Bronchial epithelial cell (primary cell): ENCODE data around the gene XPA. TPM values are rescaled to one million over a fixed set of nuclear protein-coding genes. Genes with fewer than 3 reads are reported as not detected.

ENCODE experiments used
- DNase-seq: peaks from one replicate; pipeline ENCODE4 v3.0.0-alpha.2; 2010; ENCODE audit warnings: low read depth
- FAIRE-seq: peaks from 2 replicates; lab custom pipeline; 2011; peaks lifted over from hg19 to GRCh38; lab: Jason Lieb, UNC
- H3K27me3 ChIP-seq: 2 replicates; pipeline ENCODE4 v1.5.1; 2011; ENCODE audit warnings: low read length; ENCODE audit not compliant: control insufficient read depth, insufficient read depth
- H3K36me3 ChIP-seq: 2 replicates; pipeline ENCODE4 v1.5.1; 2011; ENCODE audit warnings: low read length; ENCODE audit not compliant: control insufficient read depth, insufficient read depth
- H3K4me3 ChIP-seq: 2 replicates; pipeline ENCODE4 v1.5.1; 2011; ENCODE audit warnings: mild to moderate bottlenecking, low read depth, low read length, control low read depth
- CTCF ChIP-seq: IDR thresholded peaks from 2 replicates; pipeline ENCODE4 v1.5.1; 2011; ENCODE audit warnings: mild to moderate bottlenecking, moderate library complexity, low read length, control low read depth, inconsistent platforms; ENCODE audit not compliant: insufficient read depth, severe bottlenecking
- total RNA-seq: library from RNA; depleted of rRNA; stranded (reverse); fragments of >200 nt; gene quantifications from 2 replicates; pipeline ENCODE4 v1.2.1, GENCODE V29; 2014

The XPA gene
- total RNA-seq, 1 donor from 2014 or later = 4.2 TPM

GRCh38 chr9:97673922-97674321, 23.2 kb downstream of the XPA start:
- FAIRE-seq (no peak), DNase-seq (no peak)
- peaks cover 10% of the 10 kb centered on the region for H3K36me3 ChIP-seq
- TF ChIP-seq CTCF = no peak
- H3K4me3 ChIP-seq = no peak overlapping the region
- H3K27me3 ChIP-seq = no peaks in the 10 kb centered on the region

GRCh38 chr9:97672403-97672802, 24.7 kb downstream of the XPA start:
- Histone ChIP-seq H3K4me3 (no peak overlapping the region), H3K36me3 (peaks cover 16% of the 10 kb centered on the region), H3K27me3 (no peaks in the 10 kb centered on the region)
- TF ChIP-seq CTCF = no peak
- DNase-seq = no peak
- FAIRE-seq = no peak

GRCh38 chr9:97670586-97670985, 26.6 kb downstream of the XPA start:
- H3K4me3 ChIP-seq = no peak overlapping the region
- H3K27me3 ChIP-seq = no peaks in the 10 kb centered on the region
- FAIRE-seq = no peak
- TF ChIP-seq CTCF = no peak
- DNase-seq = no peak
- H3K36me3 ChIP-seq = peaks cover 16% of the 10 kb centered on the region

GRCh38 chr9:97668485-97668884, 28.7 kb downstream of the XPA start:
- FAIRE-seq (no peak), DNase-seq (no peak)
- Histone ChIP-seq H3K36me3 (peaks cover 23% of the 10 kb centered on the region), H3K4me3 (no peak overlapping the region), H3K27me3 (no peaks in the 10 kb centered on the region)
- no peak for TF ChIP-seq CTCF

GRCh38 chr9:97666907-97667686, 30.0 kb downstream of the XPA start:
- peaks cover 23% of the 10 kb centered on the region for H3K36me3 ChIP-seq
- H3K4me3 ChIP-seq = no peak overlapping the region
- no peak for DNase-seq
- H3K27me3 ChIP-seq = no peaks in the 10 kb centered on the region
- no peak for FAIRE-seq
- no peak for TF ChIP-seq CTCF

- no peak for FAIRE-seq
- TF ChIP-seq CTCF = no peak
- H3K4me3 ChIP-seq = no peak overlapping the region
- DNase-seq = no peak
- peaks cover 25% of the 10 kb centered on the region for H3K36me3 ChIP-seq
- no peaks in the 10 kb centered on the region for H3K27me3 ChIP-seq
Measured at GRCh38 chr9:97665742-97666141, 31.4 kb downstream of the XPA start.
